Testis (tissue), 2 donors: ENCODE data around the gene CNTN4.

Experiments used
- POLR2A ChIP-seq: fragments of 450-650 bp; IDR thresholded peaks from one replicate; pipeline ENCODE4 v1.6.1; 2017; ENCODE audit warnings: antibody characterized with exemption, mild to moderate bottlenecking, moderate library complexity
- TF ChIP-seq, protein P1 (sequence below), 3 experiments: fragments of 450-650 bp in 2 of 3; fragments of 200-600 bp in 1 of 3; sonication (generic) in 1 of 3; IDR thresholded peaks; one replicate each; pipeline ENCODE4 v1.5.1; 2016 to 2019; ENCODE audit warnings: antibody characterized with exemption in 3 of 3, mild to moderate bottlenecking in 2 of 3, moderate library complexity in 1 of 3

- TF ChIP-seq, protein P1, sequence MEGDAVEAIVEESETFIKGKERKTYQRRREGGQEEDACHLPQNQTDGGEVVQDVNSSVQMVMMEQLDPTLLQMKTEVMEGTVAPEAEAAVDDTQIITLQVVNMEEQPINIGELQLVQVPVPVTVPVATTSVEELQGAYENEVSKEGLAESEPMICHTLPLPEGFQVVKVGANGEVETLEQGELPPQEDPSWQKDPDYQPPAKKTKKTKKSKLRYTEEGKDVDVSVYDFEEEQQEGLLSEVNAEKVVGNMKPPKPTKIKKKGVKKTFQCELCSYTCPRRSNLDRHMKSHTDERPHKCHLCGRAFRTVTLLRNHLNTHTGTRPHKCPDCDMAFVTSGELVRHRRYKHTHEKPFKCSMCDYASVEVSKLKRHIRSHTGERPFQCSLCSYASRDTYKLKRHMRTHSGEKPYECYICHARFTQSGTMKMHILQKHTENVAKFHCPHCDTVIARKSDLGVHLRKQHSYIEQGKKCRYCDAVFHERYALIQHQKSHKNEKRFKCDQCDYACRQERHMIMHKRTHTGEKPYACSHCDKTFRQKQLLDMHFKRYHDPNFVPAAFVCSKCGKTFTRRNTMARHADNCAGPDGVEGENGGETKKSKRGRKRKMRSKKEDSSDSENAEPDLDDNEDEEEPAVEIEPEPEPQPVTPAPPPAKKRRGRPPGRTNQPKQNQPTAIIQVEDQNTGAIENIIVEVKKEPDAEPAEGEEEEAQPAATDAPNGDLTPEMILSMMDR (IDR thresholded peaks at IDR 0.05): no peak
- no peak for TF ChIP-seq POLR2A
These were observed 741.2 kb downstream of the CNTN4 start for GRCh38 chr3:2839876-2840275.
